Gastrocnemius medialis (tissue), 4 donors: ENCODE data around the gene ALKAL2.

ENCODE experiments used
- CTCF ChIP-seq, 5 experiments: fragments of 450-650 bp in 3 of 5; fragments of 200-600 bp in 2 of 5; sonication (generic) in 2 of 5; IDR thresholded peaks in 4 of 5; conservative IDR thresholded peaks in 1 of 5; 1 replicate in 4 of 5; 2 replicates in 1 of 5; pipeline ENCODE4 v1.5.1; 2016 to 2019; ENCODE audit warnings: antibody characterized with exemption in 5 of 5, mild to moderate bottlenecking in 3 of 5, moderate library complexity in 3 of 5
- POLR2A ChIP-seq, 2 donors: fragments of 450-650 bp; IDR thresholded peaks; one replicate each; pipeline ENCODE4 v1.6.1; 2017; ENCODE audit warnings: antibody characterized with exemption in 2 of 2, mild to moderate bottlenecking in 2 of 2, moderate library complexity in 2 of 2

GRCh38 chr2:270861-271260 is 17.0 kb downstream of the ALKAL2 start:
- no peak for TF ChIP-seq CTCF (IDR thresholded peaks at IDR 0.05 in 4 of 5, conservative IDR thresholded peaks at IDR 0.05 in 1 of 5)
- no peak for TF ChIP-seq POLR2A (IDR thresholded peaks at IDR 0.05)
